Central memory CD8-positive, alpha-beta T cell (primary cell): ENCODE measurements around the gene UVSSA.
A peak's percentile ranks its signal among the peaks of the same experiment; 100 is the strongest.

Experiments
- ATAC-seq: fragments of 150-1000 bp; cut with Tn5 transposase; replicated peaks from 2 replicates; pipeline ENCODE4 v1.10.0; 2022; ENCODE audit warnings: mild to moderate bottlenecking, moderate FRiP score, moderate number of reproducible peaks; ENCODE audit not compliant: poor library complexity, severe bottlenecking; ENCODE audit errors: extremely low read depth
- DNase-seq, 2 donors: peaks; one replicate each; pipeline ENCODE4 v3.0.0; 2021; ENCODE audit warnings: low spot score in 2 of 2
- H3K27ac Mint-ChIP-seq: one replicate; pipeline ENCODE4 v1.8.0; 2022; ENCODE audit warnings: low read depth, mild to moderate bottlenecking, moderate library complexity, mixed read lengths
- H3K27me3 Mint-ChIP-seq: one replicate; pipeline ENCODE4 v1.8.0; 2022; ENCODE audit warnings: mixed read lengths
- H3K36me3 Mint-ChIP-seq: one replicate; pipeline ENCODE4 v1.8.0; 2022; ENCODE audit warnings: mild to moderate bottlenecking, moderate library complexity, mixed read lengths; ENCODE audit not compliant: insufficient read depth
- H3K4me1 Mint-ChIP-seq: one replicate; pipeline ENCODE4 v1.8.0; 2022; ENCODE audit warnings: mixed read lengths
- H3K4me3 Mint-ChIP-seq: one replicate; pipeline ENCODE4 v1.8.0; 2022; ENCODE audit warnings: mild to moderate bottlenecking, moderate library complexity, mixed read lengths
- H3K9me3 Mint-ChIP-seq: one replicate; pipeline ENCODE4 v1.8.0; 2022; ENCODE audit warnings: mixed read lengths

The UVSSA gene

GRCh38 chr4:1406981-1407656, 60.1 kb downstream of the UVSSA start:
- H3K36me3 Mint-ChIP-seq = peaks cover 4% of the 10 kb centered on the region
- ATAC-seq = no peak
- no peaks in the 10 kb centered on the region for H3K4me1 Mint-ChIP-seq
- H3K4me3 Mint-ChIP-seq = no peak overlapping the region
- DNase-seq = peak in 1 of 2 donors; percentile 9
- no peaks in the 10 kb centered on the region for H3K9me3 Mint-ChIP-seq
- H3K27me3 Mint-ChIP-seq = peaks cover 58% of the 10 kb centered on the region
- no peak overlapping the region for H3K27ac Mint-ChIP-seq

- Mint-ChIP-seq H3K4me1 (no peaks in the 10 kb centered on the region), H3K27me3 (peaks cover 59% of the 10 kb centered on the region), H3K36me3 (peaks cover 4% of the 10 kb centered on the region), H3K9me3 (no peaks in the 10 kb centered on the region), H3K27ac (no peak overlapping the region), H3K4me3 (no peak overlapping the region)
- DNase-seq = no peak
- no peak for ATAC-seq
These were observed 60.8 kb downstream of the UVSSA start for GRCh38 chr4:1407657-1408333.

- Mint-ChIP-seq H3K9me3 (no peaks in the 10 kb centered on the region), H3K36me3 (peaks cover 4% of the 10 kb centered on the region), H3K27ac (no peak overlapping the region), H3K4me3 (no peak overlapping the region), H3K4me1 (no peaks in the 10 kb centered on the region), H3K27me3 (peaks cover 66% of the 10 kb centered on the region)
- peak in 1 of 2 donors; percentile 8 for DNase-seq
- ATAC-seq = no peak
These were observed 61.4 kb downstream of the UVSSA start for GRCh38 chr4:1408418-1408817.

- Mint-ChIP-seq H3K36me3 (peaks cover 3% of the 10 kb centered on the region), H3K27ac (no peak overlapping the region), H3K4me3 (no peak overlapping the region), H3K4me1 (no peaks in the 10 kb centered on the region), H3K27me3 (peaks cover 72% of the 10 kb centered on the region), H3K9me3 (no peaks in the 10 kb centered on the region)
- ATAC-seq = no peak
- DNase-seq = no peak
These were observed 62.1 kb downstream of the UVSSA start for GRCh38 chr4:1409079-1409478.

- H3K4me3 Mint-ChIP-seq = no peak overlapping the region
- H3K36me3 Mint-ChIP-seq = peaks cover 3% of the 10 kb centered on the region
- H3K9me3 Mint-ChIP-seq = no peaks in the 10 kb centered on the region
- no peak for ATAC-seq
- peaks cover 72% of the 10 kb centered on the region for H3K27me3 Mint-ChIP-seq
- peak in 1 of 2 donors; percentile 11 for DNase-seq
- H3K4me1 Mint-ChIP-seq = no peaks in the 10 kb centered on the region
- no peak overlapping the region for H3K27ac Mint-ChIP-seq
These were observed 62.8 kb downstream of the UVSSA start for GRCh38 chr4:1409491-1410425.

- no peaks in the 10 kb centered on the region for H3K4me1 Mint-ChIP-seq
- peaks cover 69% of the 10 kb centered on the region for H3K27me3 Mint-ChIP-seq
- no peak overlapping the region for H3K4me3 Mint-ChIP-seq
- no peak overlapping the region for H3K27ac Mint-ChIP-seq
- H3K9me3 Mint-ChIP-seq = no peaks in the 10 kb centered on the region
- peaks cover 1% of the 10 kb centered on the region for H3K36me3 Mint-ChIP-seq
- ATAC-seq = no peak
- DNase-seq = peak in 1 of 2 donors; percentile 12
These were observed 63.7 kb downstream of the UVSSA start for GRCh38 chr4:1410491-1411325.

GRCh38 chr4:1411436-1412375, 64.7 kb downstream of the UVSSA start:
- Mint-ChIP-seq H3K4me3 (no peak overlapping the region), H3K27me3 (peaks cover 79% of the 10 kb centered on the region), H3K9me3 (no peaks in the 10 kb centered on the region), H3K36me3 (peaks cover 1% of the 10 kb centered on the region), H3K27ac (no peak overlapping the region), H3K4me1 (peaks cover 3% of the 10 kb centered on the region)
- ATAC-seq (no peak), DNase-seq (peak in 1 of 2 donors; percentile 10)

GRCh38 chr4:1412376-1413203, 65.6 kb downstream of the UVSSA start:
- ATAC-seq = no peak

GRCh38 chr4:1413204-1413663, 66.2 kb downstream of the UVSSA start:
- peaks cover 70% of the 10 kb centered on the region for H3K27me3 Mint-ChIP-seq
- no peaks in the 10 kb centered on the region for H3K36me3 Mint-ChIP-seq
- no peak for ATAC-seq
- no peak for DNase-seq
- H3K4me1 Mint-ChIP-seq = peaks cover 4% of the 10 kb centered on the region
- H3K27ac Mint-ChIP-seq = no peak overlapping the region
- H3K4me3 Mint-ChIP-seq = no peak overlapping the region
- H3K9me3 Mint-ChIP-seq = no peaks in the 10 kb centered on the region

More at GRCh38 chr4:1412376-1413203, 65.6 kb downstream of the UVSSA start:
- peaks cover 76% of the 10 kb centered on the region for H3K27me3 Mint-ChIP-seq
- no peaks in the 10 kb centered on the region for H3K36me3 Mint-ChIP-seq
- no peak overlapping the region for H3K27ac Mint-ChIP-seq
- peaks cover 4% of the 10 kb centered on the region for H3K4me1 Mint-ChIP-seq
- no peak overlapping the region for H3K4me3 Mint-ChIP-seq
- DNase-seq = no peak
- H3K9me3 Mint-ChIP-seq = no peaks in the 10 kb centered on the region

GRCh38 chr4:1413687-1414479, 66.9 kb downstream of the UVSSA start:
- ATAC-seq (no peak), DNase-seq (peak in 1 of 2 donors; percentile 8)
- Mint-ChIP-seq H3K27ac (no peak overlapping the region), H3K4me1 (peaks cover 4% of the 10 kb centered on the region), H3K36me3 (no peaks in the 10 kb centered on the region), H3K9me3 (no peaks in the 10 kb centered on the region), H3K27me3 (peaks cover 70% of the 10 kb centered on the region), H3K4me3 (no peak overlapping the region)
